ENCODE data around the gene ITGBL1. TPM values are rescaled to one million over a fixed set of nuclear protein-coding genes. Genes with fewer than 3 reads are reported as not detected.

ITGBL1 gene
- total and polyA plus RNA-seq, 2 donors (not counting 1 experiment from before 2014, with no cell fraction given) = not detected

DNA sequence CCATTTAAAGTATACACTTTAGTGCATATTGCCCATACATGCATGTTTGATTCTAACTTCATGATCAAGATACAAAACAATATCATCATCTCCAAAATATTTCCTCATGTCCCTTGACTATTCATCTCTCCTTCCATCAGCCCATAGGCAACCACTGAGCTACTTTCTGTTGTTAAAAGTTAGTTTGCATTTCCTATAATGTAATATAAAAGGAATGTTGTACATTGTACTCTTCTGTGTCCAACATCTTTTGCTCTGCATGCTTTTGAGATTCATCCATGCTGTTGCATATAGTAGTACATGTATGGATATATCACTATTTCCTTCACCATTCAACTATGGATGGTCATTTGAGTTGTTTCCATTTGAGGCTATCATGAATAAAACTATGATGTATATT lies 74.7 kb downstream of the ITGBL1 start:
- H3K36me3 ChIP-seq (replicated peaks in 1 of 2; ENCODE audit: control extremely low read depth in 1 of 2, control insufficient read depth in 1 of 2, extremely low read depth in 1 of 2, insufficient read depth in 2 of 2, low read length in 1 of 2) = no peaks in the 10 kb centered on the region
- intact Hi-C loops (cut with micrococcal nuclease) = no loop called here
- H3K4me2 ChIP-seq (replicated peaks; ENCODE audit: low read depth, low read length, poor library complexity, severe bottlenecking) = no peak overlapping the region
- H3K4me3 Mint-ChIP-seq = no peak overlapping the region
- no peaks in the 10 kb centered on the region for H3K27me3 ChIP-seq (replicated peaks in 1 of 4; ENCODE audit: control extremely low read depth in 1 of 4, control insufficient read depth in 3 of 4, insufficient read depth in 4 of 4, low read length in 3 of 4)
- no peaks in the 10 kb centered on the region for H3K27me3 Mint-ChIP-seq
- no peak overlapping the region for H3K27ac Mint-ChIP-seq
- H2AFZ ChIP-seq (ENCODE audit: insufficient read depth, low read depth, low read length, poor library complexity, severe bottlenecking) = no peak overlapping the region
- no peaks in the 10 kb centered on the region for H3K4me1 Mint-ChIP-seq
- no peaks in the 10 kb centered on the region for H4K20me1 ChIP-seq (ENCODE audit: control insufficient read depth, insufficient read depth, low read length, poor library complexity, severe bottlenecking)
- H3K79me2 ChIP-seq (ENCODE audit: control insufficient read depth, insufficient read depth, low read length) = no peaks in the 10 kb centered on the region
- H3K27ac ChIP-seq (ENCODE audit: low read length in 2 of 2) = no peak overlapping the region
- TF ChIP-seq, protein P1, sequence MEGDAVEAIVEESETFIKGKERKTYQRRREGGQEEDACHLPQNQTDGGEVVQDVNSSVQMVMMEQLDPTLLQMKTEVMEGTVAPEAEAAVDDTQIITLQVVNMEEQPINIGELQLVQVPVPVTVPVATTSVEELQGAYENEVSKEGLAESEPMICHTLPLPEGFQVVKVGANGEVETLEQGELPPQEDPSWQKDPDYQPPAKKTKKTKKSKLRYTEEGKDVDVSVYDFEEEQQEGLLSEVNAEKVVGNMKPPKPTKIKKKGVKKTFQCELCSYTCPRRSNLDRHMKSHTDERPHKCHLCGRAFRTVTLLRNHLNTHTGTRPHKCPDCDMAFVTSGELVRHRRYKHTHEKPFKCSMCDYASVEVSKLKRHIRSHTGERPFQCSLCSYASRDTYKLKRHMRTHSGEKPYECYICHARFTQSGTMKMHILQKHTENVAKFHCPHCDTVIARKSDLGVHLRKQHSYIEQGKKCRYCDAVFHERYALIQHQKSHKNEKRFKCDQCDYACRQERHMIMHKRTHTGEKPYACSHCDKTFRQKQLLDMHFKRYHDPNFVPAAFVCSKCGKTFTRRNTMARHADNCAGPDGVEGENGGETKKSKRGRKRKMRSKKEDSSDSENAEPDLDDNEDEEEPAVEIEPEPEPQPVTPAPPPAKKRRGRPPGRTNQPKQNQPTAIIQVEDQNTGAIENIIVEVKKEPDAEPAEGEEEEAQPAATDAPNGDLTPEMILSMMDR (IDR thresholded peaks at IDR 0.05) = no peak
- TF ChIP-seq EZH2 (IDR thresholded peaks at IDR 0.05; ENCODE audit: borderline replicate concordance, insufficient read depth, low read depth, low read length, poor library complexity, severe bottlenecking) = no peak
- no peak overlapping the region for H3K9ac ChIP-seq (ENCODE audit: low read length)
- no peaks in the 10 kb centered on the region for H3K4me1 ChIP-seq (ENCODE audit: control insufficient read depth in 2 of 2, insufficient read depth in 2 of 2, low read length in 2 of 2)
- no peaks in the 10 kb centered on the region for H3K9me3 ChIP-seq (ENCODE audit: control extremely low read depth in 1 of 3, control insufficient read depth in 2 of 3, insufficient read depth in 1 of 3, low read length in 2 of 3)
- no peak for ATAC-seq (ENCODE audit: low read depth)
- DNase-seq = no peak
- ChIA-PET POLR2A (no interaction called here), CTCF (no interaction called here)
- no peaks in the 10 kb centered on the region for H3K9me3 Mint-ChIP-seq (ENCODE audit: insufficient read depth)
- H3K4me3 ChIP-seq (ENCODE audit: control extremely low read depth in 1 of 5, extremely low read depth in 1 of 5, insufficient read depth in 1 of 5, low read depth in 2 of 5, low read length in 4 of 5) = no peak overlapping the region

DNA sequence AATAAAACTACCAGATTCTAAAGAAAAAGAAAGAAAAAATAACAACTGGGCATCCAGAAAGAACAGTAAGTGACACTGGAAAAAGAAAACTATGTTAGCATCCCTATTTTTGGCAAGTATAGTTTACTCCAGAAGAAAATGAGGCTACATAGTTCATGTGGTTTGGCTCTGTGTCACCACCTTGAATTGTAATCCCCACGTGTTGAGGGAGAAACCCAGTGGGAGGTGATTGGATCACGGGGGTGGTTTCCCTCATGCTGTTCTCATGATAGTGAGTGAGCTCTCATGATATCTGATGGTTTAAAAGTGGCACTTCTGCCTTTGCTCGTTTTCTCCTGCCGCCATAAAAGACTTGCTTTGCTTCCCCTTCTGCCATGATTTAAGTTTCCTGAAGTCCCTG lies 76.9 kb downstream of the ITGBL1 start:
- intact Hi-C loops (cut with micrococcal nuclease) = no loop called here
- H2AFZ ChIP-seq (ENCODE audit: insufficient read depth, low read depth, low read length, poor library complexity, severe bottlenecking) = no peak overlapping the region
- H3K9ac ChIP-seq (ENCODE audit: low read length) = no peak overlapping the region
- no peaks in the 10 kb centered on the region for H3K36me3 ChIP-seq (replicated peaks in 1 of 2; ENCODE audit: control extremely low read depth in 1 of 2, control insufficient read depth in 1 of 2, extremely low read depth in 1 of 2, insufficient read depth in 2 of 2, low read length in 1 of 2)
- ATAC-seq (ENCODE audit: low read depth) = no peak
- Mint-ChIP-seq H3K27me3 (no peaks in the 10 kb centered on the region), H3K4me1 (no peaks in the 10 kb centered on the region), H3K4me3 (no peak overlapping the region), H3K9me3 (ENCODE audit: insufficient read depth) (no peaks in the 10 kb centered on the region), H3K27ac (no peak overlapping the region)
- no peak overlapping the region for H3K4me3 ChIP-seq (ENCODE audit: control extremely low read depth in 1 of 5, extremely low read depth in 1 of 5, insufficient read depth in 1 of 5, low read depth in 2 of 5, low read length in 4 of 5)
- no peak for TF ChIP-seq EZH2 (IDR thresholded peaks at IDR 0.05; ENCODE audit: borderline replicate concordance, insufficient read depth, low read depth, low read length, poor library complexity, severe bottlenecking)
- TF ChIP-seq, protein P1 (IDR thresholded peaks at IDR 0.05) = no peak
- ChIA-PET CTCF (no interaction called here), POLR2A (no interaction called here)
- no peaks in the 10 kb centered on the region for H3K79me2 ChIP-seq (ENCODE audit: control insufficient read depth, insufficient read depth, low read length)
- H3K4me2 ChIP-seq (replicated peaks; ENCODE audit: low read depth, low read length, poor library complexity, severe bottlenecking) = no peak overlapping the region
- H3K9me3 ChIP-seq (ENCODE audit: control extremely low read depth in 1 of 3, control insufficient read depth in 2 of 3, insufficient read depth in 1 of 3, low read length in 2 of 3) = no peaks in the 10 kb centered on the region
- H3K27me3 ChIP-seq (replicated peaks in 1 of 4; ENCODE audit: control extremely low read depth in 1 of 4, control insufficient read depth in 3 of 4, insufficient read depth in 4 of 4, low read length in 3 of 4) = no peaks in the 10 kb centered on the region
- no peaks in the 10 kb centered on the region for H4K20me1 ChIP-seq (ENCODE audit: control insufficient read depth, insufficient read depth, low read length, poor library complexity, severe bottlenecking)
- no peak for DNase-seq
- 17% methylated on average over 4 of the region's 4 CpGs for whole genome bisulfite sequencing (ENCODE audit: insufficient coverage)
- H3K4me1 ChIP-seq (ENCODE audit: control insufficient read depth in 2 of 2, insufficient read depth in 2 of 2, low read length in 2 of 2) = no peaks in the 10 kb centered on the region
- no peak overlapping the region for H3K27ac ChIP-seq (ENCODE audit: low read length in 2 of 2)

Data from B cell (primary cell).